ENCODE measurements around the gene C1GALT1C1.
"Not testable (repeated sequence)": the region's sequence is repeated elsewhere in the genome, so short reads cannot be mapped to it uniquely, and the experiment has no call there.

C1GALT1C1 gene

DNA sequence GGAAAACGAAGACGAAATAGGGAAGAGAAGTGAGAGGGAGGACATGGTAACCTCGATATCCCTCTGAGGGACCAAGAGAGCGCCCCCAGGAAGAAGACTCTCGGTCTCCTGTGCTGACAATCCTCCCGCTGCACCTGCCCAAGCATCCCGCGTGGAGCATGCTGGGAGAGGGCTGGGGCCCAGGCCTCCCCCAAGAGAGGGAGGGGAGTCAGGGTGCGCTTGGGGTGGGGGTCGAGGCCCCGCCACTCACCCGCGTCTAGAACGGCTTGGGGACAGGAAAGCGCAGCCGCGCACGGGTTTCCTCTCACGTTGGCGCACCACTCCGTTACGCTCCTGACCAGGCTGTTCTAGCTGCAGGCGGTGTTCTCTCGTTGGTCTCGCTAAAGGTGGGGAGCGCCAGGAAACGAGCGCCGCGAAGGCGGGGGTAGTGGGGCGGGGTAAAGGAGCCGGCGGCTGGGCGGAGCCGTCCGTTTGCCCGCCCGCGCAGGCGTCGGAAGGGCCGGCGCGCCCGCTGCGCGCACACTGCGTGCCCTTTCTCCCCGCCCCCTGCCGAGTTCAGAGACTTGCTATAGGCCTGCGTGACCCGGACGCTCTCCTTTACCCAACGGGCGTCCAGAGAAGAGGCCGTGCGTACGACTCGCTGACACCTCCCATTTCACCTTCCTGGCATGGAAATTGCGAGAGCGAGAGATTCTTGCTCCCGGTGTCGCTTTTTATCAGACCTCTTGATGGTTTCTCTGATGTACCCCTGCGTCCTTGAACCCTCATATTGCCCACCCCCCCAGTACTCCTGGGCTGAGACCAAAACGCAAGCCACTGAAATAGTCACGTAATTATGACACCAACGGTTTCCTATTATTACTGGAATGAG is at the start of gene C1GALT1C1:
Gene C1GALT1C1, minus strand, starts transcription at position 388 of the 871 bp plus-strand sequence. CDS start 2,888 bp downstream, outside the sequence.
- peak; percentile 75 for DNase-seq (ENCODE audit: low read depth)

GRCh38 chrX:120677004-120677652 is 47.3 kb upstream of the C1GALT1C1 start:
- DNase-seq (ENCODE audit: low read depth) = no peak

- DNase-seq (ENCODE audit: low read depth) = no peak
Measured at GRCh38 chrX:120672841-120673530, 43.1 kb upstream of the C1GALT1C1 start.

- DNase-seq (ENCODE audit: low read depth) = no peak
Measured at GRCh38 chrX:120672389-120672788, 42.5 kb upstream of the C1GALT1C1 start.

GRCh38 chrX:120671963-120672362 is 42.1 kb upstream of the C1GALT1C1 start:
- no peak for DNase-seq (ENCODE audit: low read depth)

GRCh38 chrX:120668357-120668756 is 38.5 kb upstream of the C1GALT1C1 start:
- no peak for DNase-seq (ENCODE audit: low read depth)

- not testable (repeated sequence) for DNase-seq (ENCODE audit: low read depth)
Measured at GRCh38 chrX:120664535-120664934, 34.7 kb upstream of the C1GALT1C1 start.

DNA sequence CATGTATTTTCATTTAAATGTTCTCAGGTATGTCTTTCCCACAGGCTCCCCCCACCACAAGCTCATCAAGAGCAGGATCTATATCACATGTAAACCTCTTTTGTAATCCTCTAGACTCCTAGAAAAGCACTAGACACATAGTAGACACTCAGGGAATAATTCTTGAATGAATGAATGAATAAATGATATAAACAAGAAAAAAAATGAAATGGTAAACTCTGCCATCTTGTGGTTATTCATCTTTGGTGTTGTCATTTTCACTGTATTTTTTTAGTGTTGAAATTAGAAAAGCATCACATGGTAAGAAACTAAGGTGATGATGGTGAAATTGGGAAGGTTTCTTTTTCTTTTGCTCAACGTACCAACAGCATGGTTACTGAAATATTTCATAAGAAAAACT is 34.2 kb upstream of the C1GALT1C1 start:
- DNase-seq (ENCODE audit: low read depth) = no peak

- no peak for DNase-seq (ENCODE audit: low read depth)
Measured at GRCh38 chrX:120662662-120663061, 32.8 kb upstream of the C1GALT1C1 start.

DNA sequence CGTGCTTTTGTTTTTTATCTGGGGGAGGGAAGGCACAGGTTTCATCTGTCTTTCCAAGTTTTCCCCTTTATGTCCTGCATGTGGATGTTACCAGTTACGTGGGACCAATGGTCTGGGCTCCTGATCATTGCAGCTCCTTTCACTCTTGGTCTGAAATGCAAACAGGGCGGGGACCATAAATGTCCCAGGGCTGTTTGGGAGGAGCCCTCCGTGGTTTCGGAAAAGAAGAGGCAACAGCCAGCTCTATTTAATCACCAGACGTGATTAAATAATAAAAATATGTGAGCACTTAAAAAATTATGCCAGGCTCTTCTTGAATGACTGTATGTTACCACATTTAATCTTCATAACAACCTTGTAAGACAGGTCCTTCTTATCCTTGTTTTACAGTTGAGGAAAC is 30.8 kb upstream of the C1GALT1C1 start:
- DNase-seq (ENCODE audit: low read depth) = no peak

DNA sequence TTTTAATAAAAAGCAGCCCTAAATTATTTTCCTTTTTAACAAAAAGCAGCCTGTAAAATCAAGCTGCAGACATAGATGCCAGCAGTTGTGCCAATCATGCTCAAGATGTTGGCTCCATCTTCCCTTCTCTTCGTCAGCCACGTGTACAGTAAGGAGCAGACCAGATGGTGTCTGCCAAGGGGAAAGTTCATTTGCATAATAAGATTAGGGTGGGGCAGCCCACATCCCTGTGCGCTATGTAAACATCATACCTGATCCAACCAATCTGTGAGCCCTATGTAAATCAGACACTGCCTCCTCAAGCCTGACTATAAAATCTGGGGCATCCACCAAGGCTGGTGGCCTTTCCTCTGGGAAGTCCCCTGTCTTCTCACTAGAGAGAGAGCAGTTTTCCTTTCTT is 23.1 kb upstream of the C1GALT1C1 start:
- DNase-seq (ENCODE audit: low read depth) = no peak

DNA sequence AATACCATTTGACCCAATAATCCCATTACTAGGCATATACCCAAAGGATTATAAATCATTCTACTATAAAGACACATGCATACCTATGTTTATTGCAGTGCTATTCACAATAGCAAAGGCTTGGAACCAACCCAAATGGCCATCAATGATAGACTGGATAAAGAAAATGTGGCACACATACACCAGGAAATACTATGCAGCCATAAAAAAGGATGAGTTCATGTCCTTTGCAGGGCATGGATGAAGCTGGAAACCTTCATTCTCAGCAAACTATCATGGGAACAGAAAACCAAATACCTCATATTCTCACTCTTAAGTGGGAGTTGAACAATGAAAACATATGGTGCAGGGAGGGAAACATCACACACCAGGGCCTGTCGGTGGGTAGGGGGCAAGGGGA is 22.4 kb upstream of the C1GALT1C1 start:
- not testable (repeated sequence) for DNase-seq (ENCODE audit: low read depth)

GRCh38 chrX:120647127-120647526 is 17.3 kb upstream of the C1GALT1C1 start:
- no peak for DNase-seq (ENCODE audit: low read depth)

DNA sequence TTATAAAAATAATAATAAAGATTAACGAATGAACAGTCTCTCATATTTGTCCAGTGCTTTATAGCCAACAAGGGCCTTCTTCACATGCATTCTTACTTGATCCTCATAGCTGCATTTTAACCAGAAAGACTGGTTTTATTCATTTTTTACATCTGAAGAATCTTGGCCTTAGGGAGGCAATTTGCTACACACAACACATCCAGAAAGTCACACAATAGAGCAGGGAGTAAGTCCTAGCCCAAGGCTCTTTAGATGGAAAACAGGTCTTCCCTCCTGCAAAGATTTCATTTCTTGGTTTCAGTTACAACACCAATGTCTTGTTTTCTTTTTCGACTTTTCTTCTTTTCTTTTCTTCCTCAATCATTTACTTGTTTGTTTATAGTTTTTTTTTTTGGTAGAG is 13.0 kb upstream of the C1GALT1C1 start:
- no peak for DNase-seq (ENCODE audit: low read depth)

- no peak for DNase-seq (ENCODE audit: low read depth)
Measured at GRCh38 chrX:120638619-120639018, 8.8 kb upstream of the C1GALT1C1 start.

DNA sequence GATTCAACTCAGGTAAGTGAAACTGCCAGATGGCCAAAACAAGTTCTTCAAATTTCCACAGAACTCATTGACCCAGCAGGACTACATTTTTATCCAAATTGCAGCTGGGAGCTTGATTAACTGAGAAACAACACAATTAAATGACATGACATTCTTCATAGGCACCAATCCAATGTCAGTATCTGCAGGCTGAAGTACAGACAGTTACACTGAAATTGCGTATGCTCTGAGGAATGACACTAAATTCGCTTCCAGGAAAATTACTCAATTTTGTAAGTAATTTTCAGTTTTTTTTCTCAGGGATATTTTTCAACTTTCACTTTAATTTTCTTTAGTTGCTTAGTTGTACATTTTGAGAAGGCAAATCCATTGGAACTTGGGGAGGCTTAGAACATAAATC is 4.5 kb downstream of the C1GALT1C1 start:
- DNase-seq (ENCODE audit: low read depth) = no peak

GRCh38 chrX:120617996-120618630 is 11.7 kb downstream of the C1GALT1C1 start:
- DNase-seq (ENCODE audit: low read depth) = no peak

GRCh38 chrX:120614816-120615215 is 15.0 kb downstream of the C1GALT1C1 start:
- no peak for DNase-seq (ENCODE audit: low read depth)

- DNase-seq (ENCODE audit: low read depth) = no peak
Measured at GRCh38 chrX:120612086-120612485, 17.8 kb downstream of the C1GALT1C1 start.

DNA sequence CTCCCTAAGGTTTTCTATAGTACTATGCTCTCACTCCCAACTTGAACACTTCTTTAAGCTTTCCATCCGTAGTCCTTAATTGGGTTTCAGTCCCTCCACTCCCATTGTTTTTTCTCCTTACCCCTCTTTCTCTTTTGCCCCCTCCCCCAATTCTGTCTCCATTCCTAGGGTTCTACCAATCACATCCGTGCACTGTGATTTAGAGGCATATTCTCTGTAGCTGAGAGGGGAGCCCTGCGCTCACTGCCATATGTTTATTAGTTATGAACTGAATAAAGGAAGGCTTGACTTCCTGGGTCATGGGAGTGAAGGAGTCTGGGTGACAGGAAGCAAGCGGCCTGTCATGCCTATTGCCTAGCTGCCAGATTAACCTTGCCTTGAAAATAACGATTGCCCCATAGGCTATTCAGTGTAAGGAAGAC is 25.5 kb downstream of the C1GALT1C1 start:
- DNase-seq (ENCODE audit: low read depth) = no peak

DNA sequence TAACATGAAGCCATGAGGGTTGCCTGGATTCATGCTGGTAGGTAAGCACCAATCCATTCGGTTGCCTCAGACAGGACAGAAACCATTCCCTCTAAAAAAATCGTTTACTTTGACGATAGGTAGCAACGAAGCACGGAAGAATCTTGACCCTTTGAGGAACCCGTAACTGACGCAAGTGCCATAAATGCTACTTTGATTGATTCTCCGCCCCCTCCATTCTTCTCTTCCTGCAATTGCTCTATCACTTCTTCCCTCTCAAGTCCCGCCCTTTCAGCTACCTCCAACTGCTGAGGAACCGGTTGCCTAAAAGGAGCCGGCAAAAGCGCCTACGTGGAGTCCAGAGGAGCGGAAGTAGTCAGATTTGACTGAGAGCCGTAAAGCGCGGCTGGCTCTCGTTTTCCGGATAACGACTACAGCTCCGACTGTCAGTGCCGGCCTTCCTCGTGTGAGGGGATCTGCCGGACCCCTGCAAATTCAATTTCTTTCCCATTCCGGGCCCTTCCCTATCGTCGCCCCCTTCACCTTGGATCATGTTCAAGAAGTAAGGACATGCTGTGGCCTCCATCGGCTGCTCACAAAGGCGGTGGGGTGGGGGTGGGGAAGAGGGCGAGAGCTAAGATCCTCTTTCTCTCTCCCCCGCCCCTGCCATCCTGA is 26.0 kb downstream of the C1GALT1C1 start, which contains the start of gene MCTS1:
Gene MCTS1, plus strand, starts transcription at position 395 of the 654 bp plus-strand sequence. Its CDS starts 136 bp downstream, at position 531.
- peak; percentile 71 for DNase-seq (ENCODE audit: low read depth)

DNA sequence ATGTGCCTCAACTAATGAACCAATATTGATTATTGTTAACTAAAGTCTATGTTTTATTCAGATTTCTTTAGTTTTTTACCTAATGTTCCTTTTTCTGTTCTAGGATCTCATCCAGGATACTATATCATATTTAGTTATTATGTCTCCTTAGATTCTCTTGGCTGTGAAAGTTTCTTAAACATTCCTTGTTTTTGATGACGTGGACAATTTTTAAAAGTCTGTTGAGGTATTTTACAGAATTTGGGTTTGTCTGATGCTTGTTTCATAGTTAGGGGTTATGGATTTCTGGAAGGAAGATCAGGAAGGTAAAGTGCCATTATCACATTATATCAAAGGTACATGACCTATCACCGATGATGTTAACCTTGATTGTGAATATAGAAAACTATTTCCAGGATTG is 44.2 kb downstream of the C1GALT1C1 start:
- no peak for DNase-seq (ENCODE audit: low read depth)
